K562 (cell line): Measurements from ENCODE around the gene C3orf70. TPM values are rescaled to one million over a fixed set of nuclear protein-coding genes. Genes with fewer than 3 reads are reported as not detected.
A peak's percentile ranks its signal among the peaks of the same experiment; 100 is the strongest.

Source experiments
- ATAC-seq: fragments of 200-7000 bp; cut with Tn5 transposase; 3 replicates; pipeline ENCODE4 v1.9.1; 2020; ENCODE audit warnings: moderate library complexity
- BruUV-seq: library from RNA; stranded (reverse); fragments of 400-500 nt; replicated peaks from 2 replicates; lab custom pipeline; 2021; lab: Mats Ljungman, UMichigan
- CTCF ChIA-PET: fragments of 300-600 bp; formaldehyde crosslinking; extraction: SDS; loops from one replicate; lab custom pipeline; 2021; ENCODE audit warnings: low intra/inter-chr PET ratio; lab: Yijun Ruan, JAX
- POLR2A ChIA-PET: fragments of 300-600, 350-650 bp; sonication (Branson Sonifier 250); formaldehyde crosslinking; extraction: SDS; loops from one replicate; lab custom pipeline; 2021; ENCODE audit warnings: antibody characterized with exemption, inconsistent platforms; lab: Yijun Ruan, JAX
- DNase-seq, 4 experiments: peaks; one replicate each; pipeline versions ENCODE4 v3.0.0 to v3.0.0-alpha.2; 2011 to 2018; ENCODE audit warnings: low spot score in 3 of 4, mixed read lengths in 3 of 4; ENCODE audit errors: extremely low read depth in 1 of 4
- FAIRE-seq: peaks from 2 replicates; lab custom pipeline; 2011; peaks lifted over from hg19 to GRCh38; lab: Jason Lieb, UNC
- H2AFZ ChIP-seq: 2 replicates; pipeline ENCODE4 v1.6.0; 2011; ENCODE audit warnings: low read depth, low read length, control low read depth, inconsistent platforms
- H3K27ac ChIP-seq: fragments of 200-600 bp; 3 replicates; pipeline ENCODE4 v1.8.0; 2011; ENCODE audit warnings: low read depth, mild to moderate bottlenecking, control low read depth, inconsistent platforms, low read length, moderate library complexity, mixed read lengths; ENCODE audit errors: extremely low read depth
- H3K27me3 ChIP-seq, 2 experiments: fragments of 300-600 bp in 1 of 2; 2 replicates in 1 of 2; 3 replicates in 1 of 2; pipeline versions ENCODE4 v1.6.0 to v1.8.0; 2011; ENCODE audit warnings: inconsistent platforms in 2 of 2, low read length in 2 of 2, mild to moderate bottlenecking in 1 of 2, mixed read lengths in 1 of 2, moderate library complexity in 1 of 2; ENCODE audit not compliant: control insufficient read depth in 2 of 2, insufficient read depth in 2 of 2
- H3K36me3 ChIP-seq: fragments of 300-600 bp; 3 replicates; pipeline ENCODE4 v1.8.0; 2011; ENCODE audit warnings: mild to moderate bottlenecking, low read length, inconsistent platforms; ENCODE audit not compliant: control insufficient read depth, insufficient read depth
- H3K4me1 ChIP-seq, 2 experiments: fragments of 200-600 bp in 1 of 2; replicated peaks in 1 of 2; 2 replicates in 1 of 2; 3 replicates in 1 of 2; pipeline versions ENCODE4 v1.5.1 to v1.8.0; 2011; ENCODE audit warnings: inconsistent platforms in 2 of 2, low read length in 2 of 2, mild to moderate bottlenecking in 1 of 2, mixed read lengths in 1 of 2, moderate library complexity in 1 of 2; ENCODE audit not compliant: control insufficient read depth in 2 of 2, insufficient read depth in 2 of 2
- H3K4me2 ChIP-seq: 2 replicates; pipeline ENCODE4 v1.6.1; 2011; ENCODE audit warnings: low read length, control low read depth, inconsistent platforms, mixed read lengths; ENCODE audit not compliant: insufficient read depth
- H3K4me3 ChIP-seq: fragments of 200-600 bp; sonication (generic), shearing (Covaris generic); 2 replicates; pipeline ENCODE4 v1.5.1; 2016; ENCODE audit warnings: control low read depth, inconsistent platforms
- H3K79me2 ChIP-seq: fragments of 200-600 bp; 3 replicates; pipeline ENCODE4 v1.8.0; 2011; ENCODE audit warnings: low read length, inconsistent platforms; ENCODE audit not compliant: control insufficient read depth, insufficient read depth
- H3K9ac ChIP-seq, 2 experiments: 2 replicates each; pipeline versions ENCODE4 v1.6.0 to v1.6.1; 2011; ENCODE audit warnings: low read depth in 2 of 2, low read length in 2 of 2, control low read depth in 1 of 2, inconsistent platforms in 1 of 2, mild to moderate bottlenecking in 1 of 2, mixed read lengths in 1 of 2; ENCODE audit not compliant: insufficient read depth in 1 of 2
- H3K9me1 ChIP-seq: one replicate; pipeline ENCODE4 v1.6.0; 2011; ENCODE audit warnings: inconsistent platforms, mild to moderate bottlenecking, low read length, moderate library complexity; ENCODE audit not compliant: control insufficient read depth, insufficient read depth
- H3K9me3 ChIP-seq: replicated peaks from 2 replicates; pipeline ENCODE4 v1.5.1; 2011; ENCODE audit warnings: low read depth, low read length, inconsistent platforms; ENCODE audit not compliant: control insufficient read depth, insufficient read depth
- H4K20me1 ChIP-seq: replicated peaks from 2 replicates; pipeline ENCODE4 v1.6.1; 2011; ENCODE audit warnings: low read length, inconsistent platforms, mixed read lengths; ENCODE audit not compliant: control insufficient read depth, insufficient read depth
- CXXC5 ChIP-seq: fragments of 250-450 bp; sonication (Bioruptor Pico); IDR thresholded peaks from 2 replicates; pipeline ENCODE4 v1.8.0; 2022; ENCODE audit warnings: inconsistent platforms, mild to moderate bottlenecking, moderate library complexity
- MEF2A ChIP-seq: IDR thresholded peaks from 2 replicates; pipeline ENCODE4 v1.6.1; 2011; ENCODE audit warnings: low read depth, mild to moderate bottlenecking, low read length, moderate library complexity; ENCODE audit not compliant: control insufficient read depth
- RBM25 ChIP-seq: fragments of 200-400 bp; formaldehyde crosslinking; IDR thresholded peaks from 2 replicates; pipeline ENCODE4 v1.6.1; 2018; ENCODE audit warnings: low read length, low read depth, moderate library complexity; ENCODE audit not compliant: severe bottlenecking
- SPI1 ChIP-seq: IDR thresholded peaks from 2 replicates; pipeline ENCODE4 v1.6.1; 2011; ENCODE audit warnings: low read depth, low read length, control low read depth, borderline replicate concordance
- WGBS: fragments of 100-300 bp; shearing (Covaris generic); methylation state at CpG from one replicate; pipeline ENCODE4 v1.1.6; 2016; ENCODE audit warnings: low coverage, mixed read lengths; ENCODE audit not compliant: insufficient coverage; ENCODE audit errors: missing lambda C conversion rate; 5-methylcytosine and 5-hydroxymethylcytosine counted together
- in situ Hi-C: fragments of 300-500 bp; cut with MboI; formaldehyde crosslinking; loops from 4 replicates; pipeline ENCODE4 v1.15.0; 2018; ENCODE audit warnings: inconsistent platforms, mixed read lengths
- intact Hi-C: fragments of 100-400 bp; cut with micrococcal nuclease; formaldehyde crosslinking; loops from 2 replicates; pipeline ENCODE4 v1.14.2; 2022
- polyA plus RNA-seq, 8 experiments: library from polyadenylated mRNA; depleted of rRNA in 4 of 8; stranded (reverse) in 5 of 8; unstranded in 3 of 8; fragments of >200 nt; fragmentation: Nextera tagmentation in 2 of 8; fragmentation: Illumina TruSeq in 1 of 8; extraction: Ambion mirVana in 2 of 8; extraction: Trizol in 1 of 8; gene quantifications; 2 replicates each; pipeline versions ENCODE4 v1.2.1 to v1.2.3, GENCODE V29; 2011 to 2014; ENCODE audit warnings: inconsistent platforms in 1 of 8, missing spikeins in 1 of 8
- total RNA-seq, 7 experiments: library from RNA; depleted of rRNA in 6 of 7; stranded (reverse); fragments of >200 nt in 6 of 7; fragmentation: Illumina TruSeq in 2 of 7; extraction: Trizol in 2 of 7; gene quantifications; 2 replicates each; pipeline versions ENCODE4 v1.2.1 to v1.2.3, GENCODE V29; 2011 to 2021; ENCODE audit warnings: low replicate concordance in 1 of 7

C3orf70 gene
- total and polyA plus RNA-seq, 9 of the 15 experiments (the other 6 are each of a cell fraction or from before 2014, with no cell fraction given), result 0.01 to 0.04 (median 0.03) TPM; not detected in 6

DNA sequence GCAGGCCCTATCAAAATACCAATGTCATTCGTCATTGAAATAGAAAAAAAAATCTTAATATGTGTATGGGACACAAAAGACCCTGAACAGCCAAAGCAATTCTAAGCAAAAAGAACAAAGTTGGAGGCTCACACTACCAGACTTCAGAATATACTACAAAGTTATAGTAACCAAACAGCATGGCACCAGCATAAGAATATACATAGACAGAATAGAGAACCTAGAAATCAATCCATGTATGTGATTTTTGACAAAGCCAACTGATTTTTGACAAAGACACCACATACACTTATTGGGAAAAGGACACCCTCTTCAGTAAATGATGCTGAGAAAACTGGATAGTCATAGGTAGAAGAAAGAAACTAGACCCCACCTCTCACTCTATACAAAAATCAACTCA, 95.0 kb downstream of the C3orf70 start:
- in situ Hi-C loops (no loop called here), intact Hi-C loops (no loop called here)
- ChIA-PET CTCF (no interaction called here), POLR2A (interaction anchor here (0.6 to 1.1 kb wide), 2 partner anchors 10 to 845 kb away, joined by 3 to 4 read pairs; no protein-coding TSS in a partner anchor)
- H3K4me3 ChIP-seq, result no peak overlapping the region
- no peak overlapping the region for H3K4me2 ChIP-seq
- DNase-seq (no peak), FAIRE-seq (no peak), ATAC-seq (no peak)
- TF ChIP-seq CXXC5 (CRISPR knock-in tag), result no peak
- peak; percentile 69 for TF ChIP-seq RBM25
- no peaks in the 10 kb centered on the region for H3K36me3 ChIP-seq
- BruUV-seq, result no TSS peak
- H3K27ac ChIP-seq, result no peak overlapping the region
- H3K9me3 ChIP-seq, result no peaks in the 10 kb centered on the region
- no peaks in the 10 kb centered on the region for H3K27me3 ChIP-seq
- no peaks in the 10 kb centered on the region for H3K9me1 ChIP-seq
- H3K4me1 ChIP-seq, result no peaks in the 10 kb centered on the region
- H2AFZ ChIP-seq, result no peak overlapping the region
- no peak overlapping the region for H3K9ac ChIP-seq
- no peaks in the 10 kb centered on the region for H4K20me1 ChIP-seq
- no peaks in the 10 kb centered on the region for H3K79me2 ChIP-seq
- 0% methylated on average over 1 of the region's 1 CpG for WGBS

DNA sequence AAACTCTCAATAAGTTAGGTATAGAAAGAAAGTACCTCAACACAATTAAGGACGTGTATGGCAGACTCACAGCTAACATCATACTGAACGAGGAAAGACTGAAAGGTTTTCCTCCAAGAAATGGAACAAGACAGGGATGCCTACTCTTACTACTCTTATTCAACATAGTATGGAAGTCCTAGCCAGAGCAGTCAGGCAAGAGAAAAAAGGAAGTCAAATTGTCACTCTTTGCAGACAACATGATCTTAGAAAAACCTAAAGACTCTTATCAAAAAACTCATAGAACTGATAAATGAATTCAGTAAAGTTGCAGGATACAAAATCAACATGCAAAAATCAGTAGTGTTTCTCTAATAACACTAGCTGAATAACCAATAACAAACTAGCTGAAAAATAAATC, 96.0 kb downstream of the C3orf70 start:
- Histone ChIP-seq H3K4me2 (no peak overlapping the region), H3K9ac (no peak overlapping the region), H2AFZ (no peak overlapping the region), H3K36me3 (peaks cover 9% of the 10 kb centered on the region; the same call in 2 of the 3 replicates), H4K20me1 (no peaks in the 10 kb centered on the region), H3K9me1 (no peaks in the 10 kb centered on the region), H3K27me3 (no peaks in the 10 kb centered on the region), H3K27ac (no peak overlapping the region), H3K9me3 (no peaks in the 10 kb centered on the region), H3K4me3 (no peak overlapping the region), H3K79me2 (no peaks in the 10 kb centered on the region), H3K4me1 (no peaks in the 10 kb centered on the region)
- no peak for ATAC-seq
- CTCF ChIA-PET, result no interaction called here
- in situ Hi-C loops, result no loop called here
- no TSS peak for BruUV-seq
- FAIRE-seq, result no peak
- intact Hi-C loops, result no loop called here
- POLR2A ChIA-PET, result interaction anchor here (0.7 to 1.1 kb wide), 2 partner anchors 9 to 42 kb away, joined by 4 read pairs; no protein-coding TSS in a partner anchor
- TF ChIP-seq SPI1 (peak; percentile 87), MEF2A (no peak)
- no peak for DNase-seq
- 13% methylated on average over 2 of the region's 2 CpGs for WGBS
